Thymus (tissue), 11 donors: ENCODE data around the gene RENBP. TPM values are rescaled to one million over a fixed set of nuclear protein-coding genes. Genes with fewer than 3 reads are reported as not detected.

Source experiments
- DNase-seq, 9 donors: peaks; one replicate each; pipeline ENCODE4 v3.0.0-alpha.2; 2013; ENCODE audit warnings: low spot score in 9 of 9, low read depth in 6 of 9, missing footprints in 1 of 9
- H3K27ac ChIP-seq, 2 donors: one replicate each; pipeline ENCODE4 v1.5.1; 2013; ENCODE audit warnings: control low read depth in 1 of 2, low read depth in 1 of 2, low read length in 1 of 2, mild to moderate bottlenecking in 1 of 2, moderate library complexity in 1 of 2
- H3K27me3 ChIP-seq, 2 donors: one replicate each; pipeline ENCODE4 v1.5.1; 2013; ENCODE audit warnings: low read length in 1 of 2; ENCODE audit not compliant: control insufficient read depth in 2 of 2, insufficient read depth in 1 of 2
- H3K36me3 ChIP-seq, 2 donors: one replicate each; pipeline ENCODE4 v1.5.1; 2013; ENCODE audit warnings: low read length in 1 of 2, mild to moderate bottlenecking in 1 of 2, moderate library complexity in 1 of 2; ENCODE audit not compliant: control insufficient read depth in 2 of 2, insufficient read depth in 2 of 2
- H3K4me1 ChIP-seq, 2 donors: one replicate each; pipeline ENCODE4 v1.5.1; 2013; ENCODE audit warnings: low read length in 2 of 2; ENCODE audit not compliant: control insufficient read depth in 2 of 2, insufficient read depth in 2 of 2
- H3K4me3 ChIP-seq, 2 donors: one replicate each; pipeline ENCODE4 v1.5.1; 2013; ENCODE audit warnings: low read length in 2 of 2, control low read depth in 1 of 2, mild to moderate bottlenecking in 1 of 2
- H3K9me3 ChIP-seq, 2 donors: one replicate each; pipeline ENCODE4 v1.5.1; 2013; ENCODE audit warnings: low read length in 1 of 2, mild to moderate bottlenecking in 1 of 2; ENCODE audit not compliant: control insufficient read depth in 2 of 2, insufficient read depth in 1 of 2
- WGBS: extraction: QIAGEN DNeasy Blood & Tissue Kit; methylation state at CpG from one replicate; pipeline ENCODE4 v1.1.7; 2013; 5-methylcytosine and 5-hydroxymethylcytosine counted together
- polyA plus RNA-seq: library from polyadenylated mRNA; stranded (reverse); fragments of 200-250 nt; gene quantifications from one replicate; pipeline ENCODE4 v1.2.3, GENCODE V29; 2013
- total RNA-seq: library from RNA; stranded (reverse); fragments of 120-200 nt; gene quantifications from one replicate; pipeline ENCODE4 v1.2.4, GENCODE V29; 2013
- donor health status: healthy.

RENBP gene
- total and polyA plus RNA-seq, 2 donors, result 9.3 to 18.3 TPM

DNA sequence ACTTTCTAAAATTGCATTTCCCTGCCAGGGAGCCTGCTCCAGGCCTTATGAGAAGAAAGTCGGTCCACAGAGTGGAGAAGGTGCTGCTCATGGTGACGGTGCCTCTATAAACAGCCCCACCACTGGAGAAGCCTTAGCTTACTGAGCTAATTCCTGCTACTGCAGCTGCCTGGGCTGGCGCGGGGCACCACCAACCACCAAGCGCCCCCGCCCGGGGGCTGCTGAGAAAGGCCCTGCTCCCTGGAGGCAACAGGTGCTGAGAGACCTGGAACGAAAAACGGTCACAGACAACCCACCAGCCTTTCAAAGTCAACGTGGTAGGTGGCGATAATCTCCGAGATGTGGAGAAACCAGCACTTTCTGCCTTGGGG is 24.3 kb upstream of the RENBP start:
- peak in 3 of 9 donors; percentile 79 to 89 (median 79) for DNase-seq
- under 1% methylated on average over 12 of the region's 12 CpGs for WGBS

DNA sequence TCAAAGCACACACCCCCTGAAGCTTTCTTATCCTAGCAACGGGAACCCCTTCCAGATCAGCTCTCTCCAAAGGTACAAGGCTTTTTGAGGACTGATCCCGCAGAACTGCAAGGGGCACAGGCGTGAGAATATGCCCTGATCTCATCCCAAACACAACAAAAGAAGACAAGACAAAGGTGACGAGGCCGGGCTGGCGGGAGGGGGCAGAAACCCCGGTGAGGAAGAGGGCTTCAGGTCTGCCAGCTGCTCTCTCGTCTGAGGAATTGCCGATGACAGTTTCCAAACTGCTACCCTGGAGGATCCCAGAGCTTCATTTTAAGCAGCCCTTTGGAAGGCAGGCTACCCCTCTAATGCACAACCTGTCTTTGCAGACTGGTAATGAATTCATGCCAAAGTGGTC is 23.8 kb upstream of the RENBP start:
- H3K4me3 ChIP-seq, result peak overlapping the region; percentile 62 to 98
- H3K27me3 ChIP-seq, result peaks cover 0 to 2% of the 10 kb centered on the region in 2 donors
- H3K36me3 ChIP-seq, result peaks cover 15 to 39% of the 10 kb centered on the region in 2 donors
- H3K9me3 ChIP-seq, result no peaks in the 10 kb centered on the region
- WGBS, result 17% methylated on average over 9 of the region's 9 CpGs
- H3K4me1 ChIP-seq, result peaks cover 20 to 44% of the 10 kb centered on the region in 2 donors
- peak in 1 of 9 donors; percentile 37 for DNase-seq
- peak overlapping the region; percentile 91 to 94 for H3K27ac ChIP-seq

More for the DNA sequence above, 24.3 kb upstream of the RENBP start:
- peaks cover 20 to 49% of the 10 kb centered on the region in 2 donors for H3K4me1 ChIP-seq
- H3K9me3 ChIP-seq, result no peaks in the 10 kb centered on the region
- peaks cover 0 to 4% of the 10 kb centered on the region in 2 donors for H3K27me3 ChIP-seq
- peaks cover 10 to 35% of the 10 kb centered on the region in 2 donors for H3K36me3 ChIP-seq
- peak overlapping the region; percentile 91 to 94 for H3K27ac ChIP-seq
- H3K4me3 ChIP-seq, result peak overlapping the region; percentile 62 to 98

DNA sequence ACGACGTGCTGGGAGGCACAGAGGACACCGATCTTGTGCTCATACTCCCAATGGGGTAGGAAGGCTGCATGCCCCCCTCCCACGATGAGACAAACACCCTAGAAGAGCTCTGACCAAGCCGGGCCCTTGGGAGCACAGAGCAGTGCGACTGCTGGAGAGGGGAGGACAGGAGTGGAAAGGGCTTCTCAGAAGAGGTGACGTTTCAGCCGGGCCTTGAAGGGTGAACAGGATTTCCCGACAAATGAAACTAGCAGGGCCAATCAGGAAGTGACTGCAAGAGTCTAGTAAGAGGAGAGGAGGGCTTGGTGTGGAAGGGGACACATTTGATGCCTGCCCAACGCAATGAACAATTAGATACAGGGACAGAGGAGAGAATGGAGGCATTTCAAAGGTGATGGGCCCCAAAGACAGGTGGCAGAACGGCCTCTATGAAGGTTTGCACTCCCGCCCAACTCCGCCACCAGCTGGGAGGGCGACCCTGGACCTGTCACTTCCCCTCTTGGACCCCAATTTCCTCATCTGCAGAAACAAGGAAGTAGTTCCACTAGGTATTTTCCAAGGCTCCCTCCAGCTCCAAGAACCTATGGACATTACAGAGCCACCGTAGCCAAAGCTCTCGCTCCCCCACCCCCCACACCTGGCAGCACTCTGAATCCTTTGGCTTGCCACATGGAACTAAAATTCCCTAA is 23.2 kb upstream of the RENBP start:
- H3K36me3 ChIP-seq, result peaks cover 21 to 45% of the 10 kb centered on the region in 2 donors
- H3K4me1 ChIP-seq, result peaks cover 20 to 44% of the 10 kb centered on the region in 2 donors
- no peaks in the 10 kb centered on the region for H3K9me3 ChIP-seq
- peaks cover 0 to 2% of the 10 kb centered on the region in 2 donors for H3K27me3 ChIP-seq
- peak overlapping the region; percentile 91 to 94 for H3K27ac ChIP-seq
- peak overlapping the region; percentile 62 to 98 for H3K4me3 ChIP-seq
- peak in 1 of 9 donors; percentile 66 for DNase-seq
- 28% methylated on average over 16 of the region's 16 CpGs for WGBS

DNA sequence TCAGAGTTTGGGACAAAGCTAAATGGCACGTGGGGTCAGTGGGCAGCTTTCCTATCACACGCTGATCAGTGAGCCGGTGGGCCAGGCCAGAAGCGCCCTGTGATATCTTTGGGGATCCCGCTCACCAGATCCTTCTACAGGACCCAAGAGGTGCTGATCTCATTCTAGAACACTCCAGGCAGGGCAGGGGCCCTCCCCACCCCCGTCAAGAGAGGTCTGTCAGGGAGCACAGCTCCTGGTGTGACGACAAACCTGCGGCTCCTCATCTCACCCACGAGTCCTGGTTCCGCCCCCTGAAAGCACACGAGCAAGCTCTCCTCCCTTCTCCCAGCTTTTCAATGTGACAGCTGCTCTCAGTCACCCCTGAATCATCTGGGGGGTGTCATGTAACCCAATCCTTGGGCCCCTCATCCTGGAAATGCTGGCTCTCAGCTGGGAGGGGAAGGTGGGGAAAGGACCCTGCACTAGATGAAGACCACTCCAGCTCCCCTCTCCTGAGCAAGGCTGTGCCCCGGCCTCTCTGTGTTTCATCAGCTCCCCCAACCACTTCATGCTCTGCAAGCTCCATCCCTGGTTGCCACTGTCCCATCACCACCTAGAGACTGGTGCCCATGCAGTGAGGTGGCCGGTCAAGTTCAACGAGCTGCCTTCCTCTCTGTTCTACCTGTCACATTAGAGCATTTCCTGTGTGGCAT is 22.5 kb upstream of the RENBP start:
- Histone ChIP-seq H3K27me3 (peaks cover 0 to 2% of the 10 kb centered on the region in 2 donors), H3K27ac (peak overlapping the region; percentile 91 to 94), H3K36me3 (peaks cover 26 to 52% of the 10 kb centered on the region in 2 donors), H3K4me1 (peaks cover 20 to 44% of the 10 kb centered on the region in 2 donors), H3K4me3 (peak overlapping the region; percentile 62 to 98), H3K9me3 (no peaks in the 10 kb centered on the region)
- DNase-seq, result peak in 1 of 9 donors; percentile 19
- 65% methylated on average over 14 of the region's 14 CpGs for WGBS

DNA sequence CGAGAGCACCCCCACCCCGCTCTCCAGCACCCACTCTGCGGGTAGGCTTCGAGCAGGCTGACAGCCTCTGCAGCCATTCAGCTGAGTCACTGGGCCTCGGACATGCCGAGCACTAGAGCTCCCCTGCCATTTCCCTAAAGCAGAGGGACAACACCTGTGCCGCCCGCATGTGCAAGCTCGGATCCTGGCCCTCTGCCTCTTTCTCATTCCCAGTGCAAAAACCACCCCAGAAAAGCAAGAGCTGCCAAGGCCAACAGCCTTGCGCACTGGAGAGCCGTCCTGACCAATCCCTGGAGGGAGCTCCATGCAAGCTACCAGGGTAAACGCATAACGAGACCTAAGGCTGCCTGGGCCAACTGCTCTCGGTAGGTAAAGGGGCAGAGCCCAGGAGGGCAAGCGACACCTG is 21.8 kb upstream of the RENBP start:
- WGBS, result 82% methylated on average over 15 of the region's 15 CpGs
- peak overlapping the region in 1 of 2 donors; percentile 43 for H3K27ac ChIP-seq
- no peaks in the 10 kb centered on the region for H3K9me3 ChIP-seq
- H3K36me3 ChIP-seq, result peaks cover 33 to 59% of the 10 kb centered on the region in 2 donors
- H3K27me3 ChIP-seq, result peaks cover 0 to under 1% of the 10 kb centered on the region in 2 donors
- DNase-seq, result no peak
- H3K4me1 ChIP-seq, result peaks cover 20 to 44% of the 10 kb centered on the region in 2 donors
- no peak overlapping the region for H3K4me3 ChIP-seq

DNA sequence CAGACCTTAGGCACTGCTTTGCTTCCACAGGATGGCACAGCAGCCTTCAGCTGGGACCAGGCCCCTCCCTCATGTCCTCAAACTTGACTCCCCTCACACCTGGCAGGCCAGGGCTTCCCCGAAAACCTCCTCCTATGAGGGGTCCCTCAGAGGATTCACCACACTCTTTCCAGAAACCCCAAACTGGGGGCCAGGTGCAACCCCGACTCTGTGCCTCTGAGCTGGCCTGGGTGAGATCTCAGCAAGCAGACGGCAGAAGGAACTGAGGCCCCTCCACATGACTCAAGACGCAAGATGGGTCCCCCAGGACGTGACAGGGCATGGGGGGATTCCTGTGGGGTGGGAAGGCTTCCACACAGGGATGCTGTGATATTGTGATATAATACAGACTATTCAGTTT is 21.0 kb upstream of the RENBP start:
- peak overlapping the region; percentile 43 to 52 for H3K27ac ChIP-seq
- peak in 1 of 9 donors; percentile 57 for DNase-seq
- peaks cover 20 to 44% of the 10 kb centered on the region in 2 donors for H3K4me1 ChIP-seq
- WGBS, result 7% methylated on average over 5 of the region's 5 CpGs
- H3K36me3 ChIP-seq, result peaks cover 41 to 68% of the 10 kb centered on the region in 2 donors
- H3K27me3 ChIP-seq, result no peaks in the 10 kb centered on the region
- H3K9me3 ChIP-seq, result no peaks in the 10 kb centered on the region
- H3K4me3 ChIP-seq, result no peak overlapping the region

DNA sequence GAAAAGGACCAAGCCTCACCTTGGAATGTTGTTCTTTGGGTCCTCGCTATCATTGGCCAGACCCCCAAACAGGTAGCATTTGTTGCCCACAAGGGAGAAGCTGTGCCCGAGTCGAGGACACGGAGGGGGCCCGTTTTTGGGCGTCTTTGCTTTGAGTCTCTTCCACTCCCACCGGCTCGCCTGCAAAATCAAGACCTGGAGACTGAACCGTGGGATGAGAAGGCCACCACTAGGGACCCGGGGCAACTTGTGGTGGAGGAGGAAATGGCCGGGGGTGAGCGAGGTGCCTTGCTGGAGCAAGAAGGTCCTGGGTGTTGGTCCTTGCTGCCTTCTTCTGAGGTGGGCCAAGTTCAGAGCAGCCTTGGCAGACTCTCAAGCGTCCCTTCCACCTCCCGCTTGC is 19.7 kb upstream of the RENBP start:
- no peak overlapping the region for H3K27ac ChIP-seq
- no peak overlapping the region for H3K4me3 ChIP-seq
- H3K36me3 ChIP-seq, result peaks cover 54 to 76% of the 10 kb centered on the region in 2 donors
- no peaks in the 10 kb centered on the region for H3K27me3 ChIP-seq
- no peak for DNase-seq
- H3K9me3 ChIP-seq, result no peaks in the 10 kb centered on the region
- WGBS, result over 99% methylated on average over 14 of the region's 14 CpGs
- H3K4me1 ChIP-seq, result peaks cover 20 to 44% of the 10 kb centered on the region in 2 donors

DNA sequence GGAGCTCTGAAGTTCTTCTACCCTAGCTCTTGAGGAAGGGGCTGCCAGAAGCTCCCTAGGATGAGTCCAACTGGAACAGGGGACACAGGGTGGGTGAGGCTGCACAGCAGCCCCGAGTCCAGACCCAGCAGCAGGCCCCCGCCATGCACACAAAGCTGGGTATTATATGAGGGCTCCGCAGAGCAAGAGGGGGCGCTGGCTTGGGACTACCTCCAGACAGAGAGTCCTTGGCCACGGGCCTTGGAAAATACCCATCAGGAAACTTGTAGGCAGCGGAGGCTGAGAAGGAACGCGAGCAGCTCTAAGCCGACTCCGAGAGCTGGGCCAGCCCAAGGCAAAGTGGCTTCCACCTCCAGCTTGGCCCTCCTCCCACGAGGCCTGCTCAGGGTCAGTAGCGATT is 19.1 kb upstream of the RENBP start:
- DNase-seq, result no peak
- peaks cover 20 to 41% of the 10 kb centered on the region in 2 donors for H3K4me1 ChIP-seq
- H3K9me3 ChIP-seq, result no peaks in the 10 kb centered on the region
- H3K36me3 ChIP-seq, result peaks cover 60 to 79% of the 10 kb centered on the region in 2 donors
- H3K27ac ChIP-seq, result no peak overlapping the region
- H3K27me3 ChIP-seq, result no peaks in the 10 kb centered on the region
- H3K4me3 ChIP-seq, result no peak overlapping the region
- 97% methylated on average over 12 of the region's 12 CpGs for WGBS

DNA sequence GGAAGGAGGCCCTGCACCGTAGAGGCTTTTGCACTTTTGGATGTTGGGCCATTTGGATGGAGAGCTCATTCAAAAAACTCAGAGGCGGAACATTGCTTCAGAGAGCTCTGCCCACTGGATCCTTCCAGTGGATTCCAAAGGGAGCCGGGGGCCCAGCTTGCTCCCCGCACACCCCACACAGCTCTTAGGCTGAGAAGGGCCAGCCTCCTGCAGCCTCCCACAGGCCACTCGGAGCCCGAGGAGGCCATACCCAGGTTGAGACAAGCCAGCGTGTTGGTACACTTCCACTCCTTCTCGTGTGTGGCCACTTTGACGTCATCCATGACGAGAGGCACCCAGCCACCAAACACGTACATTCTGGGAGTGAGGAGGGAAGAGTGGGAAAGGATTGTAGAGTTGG is 16.8 kb upstream of the RENBP start:
- Histone ChIP-seq H3K9me3 (no peaks in the 10 kb centered on the region), H3K36me3 (peaks cover 80 to 91% of the 10 kb centered on the region in 2 donors), H3K27ac (no peak overlapping the region), H3K4me1 (peaks cover 13 to 19% of the 10 kb centered on the region in 2 donors), H3K4me3 (no peak overlapping the region), H3K27me3 (no peaks in the 10 kb centered on the region)
- DNase-seq, result no peak
- WGBS, result 95% methylated on average over 11 of the region's 11 CpGs
